NCI-H1436 treated with DMSO at 0.1 percent for 48 hours (cell line): ENCODE results near the gene ACD.

Experiments used
- DNase-seq: peaks from one replicate; lab custom pipeline; 2025; lab: John Stamatoyannopoulos, UW

Gene ACD

GRCh38 chr16:67647681-67648080 is 12.4 kb downstream of the ACD start:
- no peak for DNase-seq

- DNase-seq, result no peak
Measured at GRCh38 chr16:67647111-67647651, 12.9 kb downstream of the ACD start.

- no peak for DNase-seq
Measured at GRCh38 chr16:67645397-67646121, 14.5 kb downstream of the ACD start.

- no peak for DNase-seq
Measured at GRCh38 chr16:67644038-67644437, 16.0 kb downstream of the ACD start.

GRCh38 chr16:67641779-67642708 is 18.0 kb downstream of the ACD start:
- no peak for DNase-seq

- no peak for DNase-seq
Measured at GRCh38 chr16:67637625-67638024, 22.4 kb downstream of the ACD start.

- no peak for DNase-seq
Measured at GRCh38 chr16:67636713-67637112, 23.3 kb downstream of the ACD start.

- no peak for DNase-seq
Measured at GRCh38 chr16:67632415-67633172, 27.5 kb downstream of the ACD start.

GRCh38 chr16:67628216-67628615 is 31.8 kb downstream of the ACD start:
- DNase-seq, result no peak

- no peak for DNase-seq
Measured at GRCh38 chr16:67613808-67614207, 46.3 kb downstream of the ACD start.

- DNase-seq, result no peak
Measured at GRCh38 chr16:67608364-67608763, 51.7 kb downstream of the ACD start.
